ENCODE results near the gene FTCDNL1. TPM values are rescaled to one million over a fixed set of nuclear protein-coding genes. Genes with fewer than 3 reads are reported as not detected.

FTCDNL1 gene
- total RNA-seq, result 1 to 10 TPM; 2.1 to 5.1 (median 2.3) TPM
- long read RNA-seq, donor 1, partial matches to known transcripts, result 0 of 1 reads
- long read RNA-seq, donor 1, other reads (novel, unspliced or antisense), result 1 of 1 reads
- long read RNA-seq, donor 2, partial matches to known transcripts, result 1 of 2 reads
- long read RNA-seq, donor 2, other reads (novel, unspliced or antisense), result 1 of 2 reads

DNA sequence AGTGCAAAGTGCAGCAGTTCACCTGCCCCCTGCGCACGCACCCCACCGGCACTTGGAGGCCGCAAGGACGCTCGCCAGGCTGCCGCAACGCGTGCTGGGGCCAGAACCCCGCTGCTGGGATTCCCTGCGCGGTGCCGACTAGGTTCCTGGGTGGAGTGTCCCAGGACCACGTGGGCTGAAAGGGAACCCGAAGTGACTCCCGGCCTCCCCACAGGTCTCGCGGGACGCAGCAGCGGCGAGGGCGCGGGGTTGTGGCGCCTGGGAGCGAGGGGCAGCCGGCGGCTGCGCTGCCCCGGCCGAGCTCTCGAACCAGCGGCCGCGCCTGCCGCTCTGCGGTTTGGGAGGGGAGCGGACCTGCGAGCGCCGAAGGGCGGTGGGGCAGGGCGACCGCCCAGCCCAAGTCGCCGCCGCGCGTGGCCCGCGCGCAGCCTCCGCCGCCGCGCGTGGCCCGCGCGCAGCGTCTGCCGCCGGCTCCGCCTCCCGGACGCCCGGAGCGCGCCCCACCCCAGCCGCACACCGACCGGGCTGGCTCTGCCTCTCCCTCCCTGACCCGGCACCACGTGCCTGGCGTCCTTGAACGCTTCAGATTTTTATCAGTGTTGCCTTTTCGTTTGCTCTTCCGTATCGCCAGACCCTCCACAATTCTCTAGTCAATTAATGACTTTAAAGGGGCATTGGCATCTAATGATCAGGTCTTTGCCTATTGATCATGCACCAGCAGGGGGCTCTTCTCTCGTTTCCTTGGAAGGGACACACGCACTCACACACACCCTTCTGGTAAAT lies at the start of gene FTCDNL1:
TSS of gene FTCDNL1 (minus strand) at position 475 of the 783 bp plus-strand sequence. CDS start 2,230 bp downstream, outside the sequence.
- peak within 1 kb of the TSS; percentile 21 for H3K4me3 ChIP-seq
- TF ChIP-seq, protein P1, sequence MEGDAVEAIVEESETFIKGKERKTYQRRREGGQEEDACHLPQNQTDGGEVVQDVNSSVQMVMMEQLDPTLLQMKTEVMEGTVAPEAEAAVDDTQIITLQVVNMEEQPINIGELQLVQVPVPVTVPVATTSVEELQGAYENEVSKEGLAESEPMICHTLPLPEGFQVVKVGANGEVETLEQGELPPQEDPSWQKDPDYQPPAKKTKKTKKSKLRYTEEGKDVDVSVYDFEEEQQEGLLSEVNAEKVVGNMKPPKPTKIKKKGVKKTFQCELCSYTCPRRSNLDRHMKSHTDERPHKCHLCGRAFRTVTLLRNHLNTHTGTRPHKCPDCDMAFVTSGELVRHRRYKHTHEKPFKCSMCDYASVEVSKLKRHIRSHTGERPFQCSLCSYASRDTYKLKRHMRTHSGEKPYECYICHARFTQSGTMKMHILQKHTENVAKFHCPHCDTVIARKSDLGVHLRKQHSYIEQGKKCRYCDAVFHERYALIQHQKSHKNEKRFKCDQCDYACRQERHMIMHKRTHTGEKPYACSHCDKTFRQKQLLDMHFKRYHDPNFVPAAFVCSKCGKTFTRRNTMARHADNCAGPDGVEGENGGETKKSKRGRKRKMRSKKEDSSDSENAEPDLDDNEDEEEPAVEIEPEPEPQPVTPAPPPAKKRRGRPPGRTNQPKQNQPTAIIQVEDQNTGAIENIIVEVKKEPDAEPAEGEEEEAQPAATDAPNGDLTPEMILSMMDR (IDR thresholded peaks at IDR 0.05), result no peak
- H3K36me3 ChIP-seq (ENCODE audit: low read depth), result no peaks in the 10 kb centered on the region
- intact Hi-C loops (cut with DNase I, micrococcal nuclease), result no loop called here
- ATAC-seq (peak; percentile 98), DNase-seq (peak; percentile 83 to 88 (median 86))
- H3K4me1 ChIP-seq (ENCODE audit: low read depth), result no peaks in the 10 kb centered on the region
- no peaks in the 10 kb centered on the region for H3K9me3 ChIP-seq

DNA sequence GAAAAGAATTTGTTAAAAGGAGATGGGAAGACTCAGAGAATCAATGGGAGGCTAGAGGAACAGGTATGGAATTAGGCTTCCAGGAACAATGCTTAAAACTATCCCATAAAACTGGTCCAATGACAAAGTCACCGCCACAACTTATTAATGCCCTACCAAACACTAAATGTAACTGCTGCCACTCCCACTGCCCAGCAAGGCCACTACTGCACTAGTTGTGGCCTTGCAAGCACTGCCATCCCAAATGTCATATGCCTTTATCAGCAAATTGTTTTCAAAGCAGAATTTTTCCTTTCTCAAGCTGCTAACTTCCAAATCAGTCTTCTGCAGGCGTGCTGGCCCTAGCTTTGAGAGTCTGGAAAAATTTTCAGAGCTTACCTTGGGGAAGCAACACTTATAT lies 45.6 kb upstream of the FTCDNL1 start:
- H3K4me1 ChIP-seq (ENCODE audit: low read depth), result no peaks in the 10 kb centered on the region
- no peaks in the 10 kb centered on the region for H3K9me3 ChIP-seq
- DNase-seq, result no peak
- intact Hi-C loops (cut with DNase I, micrococcal nuclease), result no loop called here
- ATAC-seq, result no peak
- H3K36me3 ChIP-seq (ENCODE audit: low read depth), result no peaks in the 10 kb centered on the region
- no peak overlapping the region for H3K4me3 ChIP-seq
- TF ChIP-seq, protein P1 (IDR thresholded peaks at IDR 0.05), result no peak

DNA sequence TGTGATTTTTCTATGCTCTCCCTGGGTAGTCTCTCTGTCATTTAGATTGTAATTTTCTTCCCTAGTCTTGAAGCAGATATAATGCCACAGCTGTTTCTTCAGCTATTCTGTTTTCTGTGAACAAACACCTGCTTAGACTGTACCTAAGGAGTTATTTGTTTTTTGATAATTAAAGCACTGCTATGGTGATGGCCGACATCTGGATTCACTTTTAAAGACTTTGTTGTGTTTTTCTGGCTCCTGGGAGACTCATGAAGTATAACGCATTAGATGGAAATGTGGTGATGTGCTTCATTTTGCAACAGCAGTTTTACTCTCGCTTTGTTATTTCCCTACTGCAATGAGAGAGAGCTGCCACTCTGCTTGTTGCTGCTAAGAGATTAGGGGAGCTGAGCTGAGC lies 44.4 kb upstream of the FTCDNL1 start:
- no peak for DNase-seq
- Histone ChIP-seq H3K4me1 (ENCODE audit: low read depth) (no peaks in the 10 kb centered on the region), H3K36me3 (ENCODE audit: low read depth) (no peaks in the 10 kb centered on the region), H3K4me3 (no peak overlapping the region), H3K9me3 (no peaks in the 10 kb centered on the region)
- intact Hi-C loops (cut with DNase I, micrococcal nuclease), result no loop called here
- TF ChIP-seq, protein P1 (IDR thresholded peaks at IDR 0.05), result no peak
- no peak for ATAC-seq

DNA sequence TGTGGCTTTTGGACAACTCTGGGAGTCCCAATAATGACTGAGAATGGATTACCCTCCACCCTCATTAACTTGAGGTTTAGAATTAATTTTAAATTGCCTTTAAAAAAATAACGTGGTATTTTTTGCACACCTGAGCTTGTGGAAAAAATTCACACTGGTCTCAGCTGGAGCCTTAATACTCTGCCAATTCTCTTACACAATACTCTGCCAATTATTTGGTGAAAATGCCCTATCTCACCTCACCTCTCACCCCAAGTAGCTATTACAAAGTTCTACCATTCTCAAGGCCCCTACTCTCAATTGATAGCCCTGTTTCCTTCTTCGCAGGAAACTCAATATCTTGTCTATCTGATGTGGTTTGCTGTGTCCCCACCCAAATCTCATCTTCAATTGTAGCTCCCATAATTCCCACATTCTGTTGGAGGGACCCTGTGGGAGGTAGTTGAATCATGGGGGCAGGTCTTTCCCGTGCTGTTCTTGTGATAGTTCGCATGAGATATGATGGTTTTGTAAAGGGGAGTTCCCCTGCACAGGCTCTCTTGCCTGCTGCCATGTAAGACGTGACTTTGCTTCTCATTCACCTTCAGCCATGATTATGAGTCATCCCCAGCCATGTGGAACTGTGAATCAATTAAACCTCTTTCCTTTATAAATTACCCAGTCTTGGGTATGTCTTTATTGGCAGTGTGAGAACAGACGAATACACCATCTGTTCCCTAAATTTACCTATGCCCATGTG lies 32.7 kb upstream of the FTCDNL1 start:
- Histone ChIP-seq H3K9me3 (no peaks in the 10 kb centered on the region), H3K4me1 (ENCODE audit: low read depth) (no peaks in the 10 kb centered on the region), H3K4me3 (no peak overlapping the region), H3K36me3 (ENCODE audit: low read depth) (no peaks in the 10 kb centered on the region)
- ATAC-seq (no peak), DNase-seq (no peak)
- TF ChIP-seq, protein P1 (IDR thresholded peaks at IDR 0.05), result no peak
- intact Hi-C loops (cut with DNase I, micrococcal nuclease), result no loop called here

DNA sequence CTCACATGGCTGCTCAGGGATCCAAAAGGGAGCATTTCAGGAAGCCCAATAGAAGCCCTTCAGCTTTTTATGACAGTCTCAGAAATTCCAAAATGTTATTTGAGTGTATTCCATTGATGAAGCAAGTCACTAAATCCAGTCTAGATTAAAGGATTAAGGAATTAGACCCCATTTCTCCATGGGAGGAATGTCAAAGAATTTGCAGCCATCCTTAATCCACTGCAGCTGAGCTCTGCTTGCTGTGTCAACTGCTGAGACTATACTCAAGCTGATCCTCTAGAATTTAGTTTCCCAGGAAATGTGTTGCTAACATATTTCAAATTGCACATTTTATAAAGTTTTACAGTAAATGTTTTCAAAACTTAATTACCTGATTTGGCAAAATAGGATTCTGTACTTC lies 31.7 kb upstream of the FTCDNL1 start:
- Histone ChIP-seq H3K36me3 (ENCODE audit: low read depth) (no peaks in the 10 kb centered on the region), H3K4me3 (no peak overlapping the region), H3K4me1 (ENCODE audit: low read depth) (no peaks in the 10 kb centered on the region), H3K9me3 (no peaks in the 10 kb centered on the region)
- TF ChIP-seq, protein P1 (IDR thresholded peaks at IDR 0.05), result no peak
- DNase-seq (no peak), ATAC-seq (no peak)
- intact Hi-C loops (cut with DNase I, micrococcal nuclease), result no loop called here
